Esophagus squamous epithelium (tissue), 5 donors: ENCODE measurements around the gene HIPK2. TPM values are rescaled to one million over a fixed set of nuclear protein-coding genes. Genes with fewer than 3 reads are reported as not detected.

Experiments used
- DNase-seq: peaks from one replicate; lab custom pipeline; 2025; lab: John Stamatoyannopoulos, UW
- H3K27ac ChIP-seq, 4 donors: fragments of 200-600 bp; sonication (generic); one replicate each; pipeline ENCODE4 v1.5.1; 2016 to 2019; ENCODE audit warnings: mild to moderate bottlenecking in 1 of 4
- H3K27me3 ChIP-seq, 4 donors: fragments of 200-600 bp; sonication (generic); 1 replicate in 3 of 4; 2 replicates in 1 of 4; pipeline versions ENCODE4 v1.5.1 to v1.6.0; 2017 to 2021; ENCODE audit warnings: antibody characterized with exemption in 1 of 4
- H3K36me3 ChIP-seq, 3 donors: fragments of 200-600 bp; sonication (generic); one replicate each; pipeline ENCODE4 v1.5.1; 2016 to 2019
- H3K4me1 ChIP-seq, 3 donors: fragments of 200-600 bp; sonication (generic); one replicate each; pipeline ENCODE4 v1.5.1; 2017 to 2019
- H3K4me3 ChIP-seq, 4 donors: fragments of 200-600 bp; sonication (generic); 1 replicate in 3 of 4; 2 replicates in 1 of 4; pipeline ENCODE4 v1.5.1; 2016 to 2019; ENCODE audit warnings: mild to moderate bottlenecking in 2 of 4, moderate library complexity in 1 of 4
- H3K9me3 ChIP-seq, 3 donors: fragments of 200-600 bp; sonication (generic); one replicate each; pipeline ENCODE4 v1.5.1; 2016 to 2019
- POLR2A ChIP-seq, 4 donors: fragments of 450-650 bp; IDR thresholded peaks; one replicate each; pipeline ENCODE4 v1.6.1; 2017; ENCODE audit warnings: antibody characterized with exemption in 4 of 4, mild to moderate bottlenecking in 4 of 4, moderate library complexity in 3 of 4
- WGBS, 2 donors: methylation state at CpG; one replicate each; pipeline ENCODE4 v1.1.5; 2018; 5-methylcytosine and 5-hydroxymethylcytosine counted together
- intact Hi-C: fragments of 100-400 bp; cut with DNase I; formaldehyde crosslinking; loops from one replicate; pipeline ENCODE4 v1.15.0; 2022
- total RNA-seq, 4 donors: library from RNA; depleted of rRNA; stranded (reverse); fragments of >200 nt; gene quantifications; one replicate each; pipeline ENCODE4 v1.1.0, GENCODE V29; 2016
- TF ChIP-seq, protein P1 (sequence below), 6 experiments: fragments of 450-650 bp in 4 of 6; fragments of 200-600 bp in 2 of 6; sonication (generic) in 2 of 6; IDR thresholded peaks; one replicate each; pipeline ENCODE4 v1.5.1; 2016 to 2019; ENCODE audit warnings: antibody characterized with exemption in 6 of 6, mild to moderate bottlenecking in 4 of 6, moderate library complexity in 4 of 6
- donor health status: DM: yes; HTN: yes; CAD: no.

HIPK2 gene
- total RNA-seq, 4 donors from 2014 or later, result 17.8 to 37.9 (median 29.3) TPM

DNA sequence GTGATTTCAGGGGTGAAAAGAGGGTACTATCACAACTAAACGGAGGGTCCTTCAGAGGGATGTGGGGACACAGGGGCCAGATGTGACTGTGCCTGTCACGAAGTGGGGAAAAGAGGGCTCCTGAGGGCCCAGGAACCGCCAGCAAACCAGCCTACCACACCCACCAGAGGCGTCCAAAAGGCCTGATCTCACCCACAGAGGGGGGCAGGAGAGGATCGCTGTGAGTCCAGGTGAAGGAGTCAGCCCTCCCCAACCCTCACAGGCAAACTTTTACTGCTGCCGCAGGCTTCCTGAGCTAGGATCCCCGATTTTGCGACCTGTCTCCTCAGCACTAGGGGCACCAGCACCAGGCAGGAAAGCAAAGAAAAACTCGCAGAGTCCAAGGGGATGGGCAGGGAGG lies 64.7 kb downstream of the HIPK2 start:
- no peaks in the 10 kb centered on the region for H3K9me3 ChIP-seq
- no peaks in the 10 kb centered on the region for H3K27me3 ChIP-seq
- peaks cover 22 to 79% (median 29%) of the 10 kb centered on the region in 3 donors for H3K36me3 ChIP-seq
- TF ChIP-seq, protein P1, sequence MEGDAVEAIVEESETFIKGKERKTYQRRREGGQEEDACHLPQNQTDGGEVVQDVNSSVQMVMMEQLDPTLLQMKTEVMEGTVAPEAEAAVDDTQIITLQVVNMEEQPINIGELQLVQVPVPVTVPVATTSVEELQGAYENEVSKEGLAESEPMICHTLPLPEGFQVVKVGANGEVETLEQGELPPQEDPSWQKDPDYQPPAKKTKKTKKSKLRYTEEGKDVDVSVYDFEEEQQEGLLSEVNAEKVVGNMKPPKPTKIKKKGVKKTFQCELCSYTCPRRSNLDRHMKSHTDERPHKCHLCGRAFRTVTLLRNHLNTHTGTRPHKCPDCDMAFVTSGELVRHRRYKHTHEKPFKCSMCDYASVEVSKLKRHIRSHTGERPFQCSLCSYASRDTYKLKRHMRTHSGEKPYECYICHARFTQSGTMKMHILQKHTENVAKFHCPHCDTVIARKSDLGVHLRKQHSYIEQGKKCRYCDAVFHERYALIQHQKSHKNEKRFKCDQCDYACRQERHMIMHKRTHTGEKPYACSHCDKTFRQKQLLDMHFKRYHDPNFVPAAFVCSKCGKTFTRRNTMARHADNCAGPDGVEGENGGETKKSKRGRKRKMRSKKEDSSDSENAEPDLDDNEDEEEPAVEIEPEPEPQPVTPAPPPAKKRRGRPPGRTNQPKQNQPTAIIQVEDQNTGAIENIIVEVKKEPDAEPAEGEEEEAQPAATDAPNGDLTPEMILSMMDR (IDR thresholded peaks at IDR 0.05), result no peak
- TF ChIP-seq POLR2A (IDR thresholded peaks at IDR 0.05), result no peak
- no peak overlapping the region for H3K4me3 ChIP-seq
- H3K4me1 ChIP-seq, result peaks cover 0 to 24% (median 0%) of the 10 kb centered on the region in 3 donors
- no peak for DNase-seq
- intact Hi-C loops, result no loop called here
- no peak overlapping the region for H3K27ac ChIP-seq
- 91 to 93% methylated on average over 2 to 6 of the region's 9 CpGs for WGBS, 2 donors

DNA sequence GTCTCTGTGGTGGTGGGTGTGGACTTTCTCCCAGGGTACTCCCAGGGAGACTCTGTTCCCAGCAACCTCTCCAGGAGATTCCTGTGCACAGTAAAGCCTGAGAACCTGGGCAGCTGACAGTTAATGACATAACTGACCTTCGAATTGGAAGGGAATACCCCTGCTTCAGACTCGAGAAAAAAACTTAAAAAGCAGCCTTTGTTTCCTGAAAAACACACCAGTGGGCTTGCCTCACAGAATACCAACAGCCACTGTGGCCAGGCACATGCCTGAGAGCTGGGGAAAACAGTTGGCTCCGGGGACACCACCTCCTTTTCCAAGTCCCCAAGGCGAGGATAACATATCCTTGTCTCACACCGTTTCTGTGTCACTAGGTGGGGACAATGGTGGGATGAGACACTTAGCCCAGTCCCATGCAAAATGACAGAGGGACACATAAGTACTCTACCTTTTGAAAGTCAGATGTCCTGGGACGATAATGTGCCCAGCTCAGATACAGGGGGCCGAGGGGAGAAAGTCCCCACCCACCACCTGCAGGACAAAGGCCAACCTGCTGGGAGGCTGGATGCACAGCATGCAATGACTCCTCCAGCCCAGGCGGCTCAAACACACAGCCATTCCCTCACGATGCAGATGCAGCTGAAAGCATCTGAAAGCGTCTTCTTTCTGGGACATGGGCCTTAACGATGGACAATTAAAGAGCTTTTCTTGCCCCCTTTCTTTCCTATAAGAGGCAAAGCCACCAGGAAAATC lies 65.6 kb downstream of the HIPK2 start:
- TF ChIP-seq, protein P1 (IDR thresholded peaks at IDR 0.05), result no peak
- TF ChIP-seq POLR2A (IDR thresholded peaks at IDR 0.05), result no peak
- intact Hi-C loops, result no loop called here
- Histone ChIP-seq H3K9me3 (no peaks in the 10 kb centered on the region), H3K4me3 (no peak overlapping the region), H3K4me1 (peaks cover 0 to 25% (median 0%) of the 10 kb centered on the region in 3 donors), H3K27me3 (no peaks in the 10 kb centered on the region), H3K36me3 (peaks cover 22 to 87% (median 29%) of the 10 kb centered on the region in 3 donors), H3K27ac (no peak overlapping the region)
- WGBS, 2 donors, result 78 to 90% methylated on average over 7 of the region's 11 CpGs
- DNase-seq, result no peak

DNA sequence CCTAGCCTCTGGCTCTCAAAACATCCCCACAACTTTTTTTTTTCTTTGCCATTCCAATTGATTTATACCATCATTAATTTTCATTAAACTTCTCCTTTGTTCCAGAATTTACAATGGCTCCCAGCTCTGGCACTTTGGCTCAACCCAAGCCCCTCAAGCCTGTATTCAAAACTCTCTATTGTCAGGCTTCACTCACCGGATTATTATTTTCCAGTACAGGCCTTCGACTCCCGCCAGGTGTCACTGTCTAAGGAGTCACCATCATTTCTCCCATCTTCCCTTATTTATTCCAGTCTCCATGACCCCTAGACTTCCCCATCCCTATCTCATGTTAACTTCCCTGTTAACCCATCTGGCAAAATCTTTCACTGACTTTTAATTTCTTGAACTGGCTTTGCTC lies 67.8 kb downstream of the HIPK2 start:
- peaks cover 7 to 87% (median 8%) of the 10 kb centered on the region in 3 donors for H3K36me3 ChIP-seq
- H3K4me1 ChIP-seq, result peaks cover 0 to 25% (median 0%) of the 10 kb centered on the region in 3 donors
- no peaks in the 10 kb centered on the region for H3K27me3 ChIP-seq
- 95 to 98% methylated on average over 3 of the region's 3 CpGs for WGBS, 2 donors
- no peak for DNase-seq
- H3K4me3 ChIP-seq, result no peak overlapping the region
- no peaks in the 10 kb centered on the region for H3K9me3 ChIP-seq
- intact Hi-C loops, result no loop called here
- TF ChIP-seq, protein P1 (IDR thresholded peaks at IDR 0.05), result no peak
- TF ChIP-seq POLR2A (IDR thresholded peaks at IDR 0.05), result no peak
- no peak overlapping the region for H3K27ac ChIP-seq

DNA sequence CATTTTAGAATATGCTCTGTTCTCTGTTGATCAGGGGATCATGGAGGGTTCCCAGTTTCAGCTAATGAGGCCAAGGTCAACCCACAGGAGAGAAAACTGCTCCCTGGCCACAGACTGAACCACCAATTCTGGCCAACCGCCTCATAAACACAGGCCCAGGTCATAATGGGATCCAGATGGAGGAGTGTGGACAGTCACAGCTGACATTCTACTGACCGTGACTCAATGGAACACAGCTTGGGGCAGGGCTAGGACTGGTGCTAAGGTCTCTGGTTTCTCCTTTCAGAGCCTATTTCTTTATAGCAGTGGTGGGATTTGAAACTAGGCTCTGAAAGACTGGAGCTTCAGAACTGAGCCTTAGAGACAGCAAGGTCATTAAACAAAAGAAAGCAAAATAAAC lies 68.3 kb downstream of the HIPK2 start:
- Histone ChIP-seq H3K36me3 (peaks cover 2 to 85% (median 5%) of the 10 kb centered on the region in 3 donors), H3K27me3 (no peaks in the 10 kb centered on the region), H3K9me3 (no peaks in the 10 kb centered on the region), H3K4me3 (no peak overlapping the region), H3K27ac (no peak overlapping the region), H3K4me1 (peaks cover 0 to 30% (median 0%) of the 10 kb centered on the region in 3 donors)
- TF ChIP-seq, protein P1 (IDR thresholded peaks at IDR 0.05), result no peak
- no peak for TF ChIP-seq POLR2A (IDR thresholded peaks at IDR 0.05)
- intact Hi-C loops, result no loop called here
- WGBS, 2 donors, result 55 to 69% methylated on average over 2 of the region's 2 CpGs
- DNase-seq, result no peak

DNA sequence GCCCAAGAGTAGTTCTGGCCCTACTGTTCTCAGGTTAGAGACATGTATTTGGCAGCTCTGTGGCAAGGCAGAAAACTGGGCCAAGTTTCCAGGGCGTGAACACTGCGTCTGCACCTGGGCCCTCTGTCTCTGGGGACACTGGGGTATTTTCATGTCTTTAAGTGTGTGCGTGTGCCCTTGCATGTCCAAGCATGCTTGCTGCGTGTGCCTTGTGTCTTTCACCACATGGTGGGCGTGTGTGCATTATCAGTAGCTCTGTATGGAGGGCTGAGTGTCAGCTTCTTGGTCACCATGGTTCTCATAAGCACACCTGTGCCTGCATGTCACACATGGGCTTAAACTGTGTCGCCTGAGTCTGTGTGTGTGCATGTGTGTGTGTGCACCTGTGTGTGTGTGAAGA lies 69.3 kb downstream of the HIPK2 start:
- WGBS, 2 donors, result 42 to 71% methylated on average over 4 of the region's 6 CpGs
- no peak for DNase-seq
- Histone ChIP-seq H3K27me3 (no peaks in the 10 kb centered on the region), H3K27ac (no peak overlapping the region), H3K4me3 (no peak overlapping the region), H3K9me3 (no peaks in the 10 kb centered on the region), H3K36me3 (peaks cover 0 to 76% (median 0%) of the 10 kb centered on the region in 3 donors), H3K4me1 (peaks cover 0 to 36% (median 0%) of the 10 kb centered on the region in 3 donors)
- TF ChIP-seq POLR2A (IDR thresholded peaks at IDR 0.05), result no peak
- TF ChIP-seq, protein P1 (IDR thresholded peaks at IDR 0.05), result no peak
- intact Hi-C loops, result no loop called here
